ENCODE results near the gene LGALS4.
A peak's percentile ranks its signal among the peaks of the same experiment; 100 is the strongest.
"Not testable (repeated sequence)": the region's sequence is repeated elsewhere in the genome, so short reads cannot be mapped to it uniquely, and the experiment has no call there.

Gene LGALS4

GRCh38 chr19:38770949-38771275 is 41.8 kb downstream of the LGALS4 start:
- not testable (repeated sequence) for DNase-seq (ENCODE audit: low read depth in 2 of 2)

- not testable (repeated sequence) for DNase-seq (ENCODE audit: low read depth in 2 of 2)
These were observed 42.4 kb downstream of the LGALS4 start for GRCh38 chr19:38770228-38770948.

DNA sequence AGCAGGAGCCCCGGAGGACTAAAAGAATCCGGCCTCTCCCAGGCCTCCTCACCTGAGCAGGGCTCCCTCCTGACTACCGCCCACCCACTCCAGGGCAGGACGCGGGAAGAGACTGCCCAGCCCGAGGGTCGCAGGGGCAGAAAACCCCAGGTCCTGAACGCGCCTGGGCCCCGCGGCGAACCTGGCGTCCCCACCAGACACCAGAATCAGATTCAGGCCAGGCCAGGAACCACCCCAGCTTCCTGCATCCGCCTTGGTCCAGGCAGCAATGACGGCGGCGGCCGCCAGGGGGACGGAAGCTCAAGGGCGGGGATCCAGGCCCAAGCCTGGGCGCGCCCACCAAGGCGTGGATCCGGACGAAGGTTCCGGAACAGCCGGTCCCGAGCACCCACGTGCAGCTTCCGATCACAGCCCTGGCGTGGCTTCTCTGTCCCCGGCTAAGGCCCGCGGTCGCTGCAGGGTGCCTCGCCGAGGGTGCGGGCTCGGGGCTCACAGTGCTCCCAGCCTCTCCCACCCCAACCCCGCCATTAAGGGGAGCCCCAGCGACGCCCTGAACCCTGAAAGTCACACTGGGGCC is 43.0 kb downstream of the LGALS4 start:
- DNase-seq (ENCODE audit: low read depth in 2 of 2): peak; percentile 79 to 86

DNA sequence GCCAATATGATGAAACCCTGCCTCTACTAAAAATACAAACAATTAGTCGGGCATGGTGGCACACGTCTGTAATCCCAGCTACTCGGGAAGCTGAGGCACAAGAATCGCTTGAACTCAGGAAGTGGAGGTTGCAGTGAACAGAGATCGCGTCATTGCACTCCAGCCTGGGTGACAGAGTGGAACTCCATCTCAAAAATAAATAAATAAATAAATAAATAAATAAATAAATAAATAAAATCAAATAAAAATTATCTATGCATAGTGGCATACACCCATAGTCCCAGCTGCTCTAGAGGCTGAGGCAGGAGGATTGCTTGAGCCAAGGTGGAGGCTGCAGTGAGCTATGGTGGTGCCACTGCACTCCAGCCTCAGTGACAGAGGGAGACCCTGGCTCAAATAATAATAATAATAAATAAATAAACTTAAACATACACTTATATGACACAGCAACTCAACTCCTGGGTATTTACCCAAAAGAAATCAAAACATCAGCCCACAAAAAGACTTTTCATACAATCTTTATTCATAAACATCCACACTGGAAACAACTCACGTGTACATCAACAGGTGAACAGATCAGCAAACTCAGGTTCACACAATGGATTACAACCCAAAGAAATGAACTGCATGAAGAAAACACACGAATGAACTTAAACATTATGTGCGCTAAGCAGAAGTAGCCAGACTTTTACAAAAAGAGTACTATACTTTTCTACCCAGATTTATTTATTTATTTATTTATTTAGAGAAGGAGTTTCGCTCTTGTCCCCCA is 46.3 kb downstream of the LGALS4 start:
- DNase-seq (ENCODE audit: low read depth in 2 of 2): no peak

DNA sequence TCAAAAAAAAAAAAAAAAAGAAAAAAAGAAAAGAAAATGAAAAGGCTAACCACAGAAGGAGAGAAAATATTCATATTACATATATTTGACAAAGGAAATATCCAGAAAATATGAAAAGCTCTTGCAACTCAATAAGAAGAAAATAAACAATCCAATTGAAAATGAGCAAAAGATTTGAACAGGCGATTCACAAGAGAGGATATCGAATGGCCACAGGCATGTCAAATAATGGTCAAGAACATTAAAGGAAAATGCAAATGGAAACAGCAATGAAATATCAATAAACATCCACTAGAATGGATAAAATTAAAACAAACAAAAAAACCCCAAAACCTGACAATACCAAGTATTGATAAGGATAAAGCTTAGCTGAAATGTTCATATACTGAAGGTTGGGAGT is 47.5 kb downstream of the LGALS4 start:
- no peak for DNase-seq (ENCODE audit: low read depth in 2 of 2)

DNA sequence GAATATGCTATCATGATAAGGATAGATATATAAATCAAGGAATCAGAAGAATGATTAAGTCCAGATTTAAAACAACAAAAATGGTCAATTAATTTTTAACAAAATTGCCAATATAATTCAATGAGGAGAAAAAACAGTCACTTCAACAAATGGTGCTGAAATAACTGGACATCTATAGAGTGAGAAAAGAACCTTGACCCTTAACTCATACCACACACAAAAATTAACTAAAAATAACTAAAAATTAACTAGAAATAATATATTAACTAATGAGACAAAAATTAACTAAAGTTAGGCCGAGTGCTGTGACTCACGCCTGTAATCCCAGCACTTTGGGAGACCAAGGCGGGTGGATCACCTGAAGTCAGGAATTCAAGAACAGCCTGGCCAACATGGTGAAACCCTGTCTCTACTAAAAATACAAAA is 48.9 kb downstream of the LGALS4 start:
- no peak for DNase-seq (ENCODE audit: low read depth in 2 of 2)

DNA sequence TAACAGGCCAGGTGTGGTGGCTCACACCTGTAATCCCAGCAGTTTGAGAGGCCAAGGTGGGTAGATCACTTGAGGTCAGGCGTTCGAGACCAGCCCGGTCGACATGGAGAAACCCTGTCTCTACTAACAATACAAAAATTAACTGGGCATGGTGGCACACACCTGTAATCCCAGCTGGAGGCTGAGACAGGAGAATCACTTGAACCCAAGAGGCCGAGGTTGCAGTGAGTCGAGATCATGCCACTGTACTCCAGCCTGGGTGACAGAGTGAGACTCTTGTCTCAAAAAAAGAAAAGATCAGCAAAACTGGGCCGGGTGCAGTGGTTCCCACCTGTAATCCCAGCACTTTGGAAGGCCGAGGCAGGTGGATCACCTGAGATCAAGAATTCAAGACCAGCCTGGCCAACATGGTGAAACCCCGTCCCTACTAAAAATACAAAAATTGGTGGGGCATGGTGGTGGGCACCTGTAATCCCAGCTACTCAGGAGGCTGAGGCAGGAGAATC is 50.8 kb downstream of the LGALS4 start:
- not testable (repeated sequence) for DNase-seq (ENCODE audit: low read depth in 2 of 2)

- DNase-seq (ENCODE audit: low read depth in 2 of 2): not testable (repeated sequence)
These were observed 51.8 kb downstream of the LGALS4 start for GRCh38 chr19:38760805-38761517.

DNA sequence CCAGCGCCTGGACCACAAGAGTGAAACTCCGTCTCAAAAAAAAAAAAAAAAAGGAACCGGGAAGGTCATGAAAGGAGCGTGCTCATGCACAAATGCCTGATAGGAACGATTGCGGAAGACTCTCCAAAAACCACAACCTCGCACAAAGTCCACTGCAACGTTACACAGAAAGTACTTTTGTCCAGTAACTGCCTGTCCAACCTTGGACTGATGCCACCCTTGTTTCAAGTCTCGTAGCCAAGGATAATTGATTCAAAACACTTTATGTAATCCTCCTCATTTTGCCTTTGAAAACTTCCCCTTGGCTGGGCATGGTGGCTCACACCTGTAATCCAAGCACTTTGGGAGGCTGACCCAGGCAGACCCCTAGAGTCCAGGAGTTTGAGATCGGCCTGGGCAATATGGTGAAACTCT is 53.1 kb downstream of the LGALS4 start:
- DNase-seq (ENCODE audit: low read depth in 2 of 2): no peak

DNA sequence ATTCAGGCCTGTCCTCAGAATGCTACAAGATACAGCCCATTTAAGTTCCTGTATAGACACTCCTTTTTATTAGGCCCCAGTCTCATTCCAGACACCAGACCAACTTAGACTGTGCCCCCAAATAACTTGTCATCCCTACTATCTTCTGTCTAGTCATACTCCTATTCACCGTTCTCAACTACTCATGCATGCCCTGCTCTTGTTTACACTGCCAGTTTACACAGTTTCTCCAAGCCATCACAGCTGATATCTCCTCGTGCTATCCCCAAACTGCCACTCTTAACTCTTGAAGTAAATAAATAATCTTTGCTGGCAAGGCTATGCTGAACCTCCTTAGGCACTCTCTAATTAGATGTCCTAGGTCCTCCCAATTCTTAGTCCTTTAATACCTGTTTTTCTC is 58.5 kb downstream of the LGALS4 start:
- not testable (repeated sequence) for DNase-seq (ENCODE audit: low read depth in 2 of 2)

DNA sequence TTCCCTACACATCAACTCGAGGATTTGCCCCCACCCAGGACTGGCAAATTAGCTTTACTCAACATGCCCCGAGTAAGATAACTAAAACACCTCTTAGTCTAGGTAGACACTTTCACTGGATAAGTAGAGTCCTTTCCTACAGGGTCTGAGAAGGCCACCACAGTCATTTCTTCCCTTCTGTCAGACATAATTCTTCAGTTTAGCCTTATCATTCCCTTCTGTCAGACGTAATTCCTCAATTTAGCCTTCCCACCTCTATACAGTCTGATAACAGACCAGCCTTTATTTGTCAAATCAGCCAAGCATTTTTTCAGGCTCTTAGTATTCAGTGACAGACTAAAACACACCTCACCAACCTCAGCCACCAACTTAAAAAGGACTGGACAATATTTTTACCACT is 59.0 kb downstream of the LGALS4 start:
- not testable (repeated sequence) for DNase-seq (ENCODE audit: low read depth in 2 of 2)
